Islet of Langerhans (tissue), 1 donor: Measurements from ENCODE around the gene NUMA1.

Source experiments
- FAIRE-seq: peaks from one replicate; lab custom pipeline; 2011; peaks lifted over from hg19 to GRCh38; lab: Jason Lieb, UNC

The NUMA1 gene

DNA sequence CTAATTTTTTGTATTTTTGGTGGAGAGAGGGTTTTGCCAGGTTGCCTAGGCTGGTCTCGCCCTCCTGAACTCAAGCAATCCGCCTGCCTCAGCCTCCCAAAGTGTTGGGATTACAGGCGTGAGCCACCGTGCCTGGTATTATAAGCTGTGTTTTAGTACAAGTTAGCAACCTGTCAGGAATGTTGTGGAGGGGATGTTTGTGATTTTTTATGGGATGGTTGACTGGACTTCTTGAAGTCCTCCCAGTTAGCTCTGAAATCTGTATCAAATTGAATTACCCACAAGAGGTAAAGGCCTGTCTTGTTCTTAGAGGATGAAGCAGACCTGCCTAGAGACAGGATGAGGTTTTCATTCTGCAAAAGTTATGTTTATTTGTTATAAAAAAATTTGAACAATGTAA lies 115.7 kb downstream of the NUMA1 start:
- FAIRE-seq, result no peak

DNA sequence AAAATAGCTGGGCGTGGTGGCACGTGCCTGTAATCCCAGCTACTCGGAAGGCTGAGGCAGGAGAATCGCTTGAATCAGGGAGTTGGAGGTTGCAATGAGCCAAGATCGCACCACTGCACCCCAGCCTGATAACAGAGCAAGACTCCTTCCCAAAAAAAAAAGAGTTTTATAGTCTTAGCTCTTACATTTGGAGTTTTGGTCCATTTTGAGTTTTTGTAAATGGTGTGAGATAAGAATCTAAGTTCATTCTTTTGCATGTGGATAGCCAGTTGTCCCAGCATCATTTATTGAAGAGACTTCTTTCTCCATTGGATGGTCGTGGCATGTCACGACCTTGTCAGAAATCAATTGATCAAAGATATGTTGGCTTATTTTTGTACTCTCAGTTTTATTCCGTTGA lies 116.9 kb downstream of the NUMA1 start:
- FAIRE-seq, result no peak

DNA sequence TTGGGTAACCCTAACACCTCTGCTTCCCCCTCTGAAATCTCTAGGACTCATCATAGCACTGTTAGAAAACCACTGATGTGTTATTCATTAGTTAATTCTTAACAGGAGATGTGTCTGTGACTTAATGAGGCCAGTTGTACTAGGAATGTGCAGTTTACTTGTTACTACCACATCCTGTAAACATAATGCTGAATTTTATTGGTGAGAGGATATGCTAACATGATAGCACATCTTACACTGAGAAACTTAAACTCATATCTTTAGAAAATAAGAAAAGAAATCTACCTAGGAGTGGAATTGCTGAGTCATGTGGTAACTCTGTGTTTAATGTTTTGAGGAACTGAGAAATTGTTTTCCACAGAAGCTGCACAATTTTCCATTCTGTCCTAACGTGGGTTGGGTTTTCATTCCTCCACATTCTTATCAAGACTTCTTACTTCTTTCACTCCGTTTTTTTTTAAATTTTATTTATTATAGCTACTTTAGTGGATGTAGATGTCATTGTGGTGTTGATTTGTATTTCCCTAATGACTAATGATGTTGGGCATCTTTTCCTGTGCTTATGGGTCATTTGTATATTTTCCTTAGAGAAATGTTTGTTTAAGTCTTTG lies 117.8 kb downstream of the NUMA1 start:
- no peak for FAIRE-seq

DNA sequence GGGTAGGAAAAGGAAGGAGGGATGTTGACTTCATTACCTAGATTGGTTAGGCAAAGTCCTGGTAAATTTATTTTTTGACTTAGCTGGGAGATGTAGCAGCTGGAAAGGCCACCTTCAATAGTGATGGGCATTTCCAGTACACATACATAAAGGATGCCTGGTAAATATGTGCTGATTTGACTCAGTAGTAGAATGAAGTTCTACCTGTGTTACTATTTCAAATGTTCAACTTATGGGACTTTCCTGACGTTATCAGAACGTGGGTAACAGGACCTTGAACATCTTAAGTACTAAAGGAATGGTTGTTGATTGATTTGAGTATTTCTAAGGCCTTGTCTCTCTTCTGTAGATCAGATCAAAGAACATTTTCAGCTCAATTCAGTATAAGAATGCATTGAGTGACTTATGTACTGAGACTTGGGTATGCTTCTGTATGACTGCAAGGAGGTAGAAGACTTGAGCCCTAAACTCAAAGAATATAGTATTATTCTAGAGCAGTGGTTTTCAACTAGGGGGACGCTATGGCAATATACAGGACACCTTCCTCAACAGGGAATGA lies 124.4 kb downstream of the NUMA1 start:
- FAIRE-seq, result no peak
